Stimulated activated CD8-positive, alpha-beta memory T cell treated with anti-CD3 and anti-CD28 coated beads, Interleukin-7, amount 100 ng/mL, for 48 hours (primary cell): ENCODE measurements around the gene FOXI2.

ENCODE experiments used
- DNase-seq, 2 donors: peaks; one replicate each; pipeline ENCODE4 v3.0.0-alpha.2; 2020; ENCODE audit warnings: low read depth in 1 of 2; ENCODE audit errors: extremely low read depth in 1 of 2

Gene FOXI2

DNA sequence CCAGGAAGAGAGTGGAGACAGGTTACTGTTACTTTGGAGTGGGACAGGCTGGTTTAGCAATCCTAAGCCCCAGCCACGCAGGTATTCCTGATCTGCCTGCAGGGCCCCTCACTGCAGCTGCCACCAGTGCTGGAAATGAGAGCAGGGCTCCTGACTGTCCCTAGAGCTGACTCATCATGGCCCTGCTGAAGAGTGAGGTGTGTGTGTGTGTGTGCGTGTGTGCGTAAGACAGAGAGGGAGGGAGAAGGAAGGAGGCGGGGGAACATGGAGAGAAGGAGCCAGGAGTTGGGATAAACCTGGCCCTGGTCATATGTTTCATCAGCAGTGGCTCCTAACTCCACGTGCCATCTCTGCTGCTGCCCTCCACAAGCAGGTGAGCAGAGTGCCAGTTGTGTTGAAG lies 3.6 kb downstream of the FOXI2 start:
- no peak for DNase-seq

DNA sequence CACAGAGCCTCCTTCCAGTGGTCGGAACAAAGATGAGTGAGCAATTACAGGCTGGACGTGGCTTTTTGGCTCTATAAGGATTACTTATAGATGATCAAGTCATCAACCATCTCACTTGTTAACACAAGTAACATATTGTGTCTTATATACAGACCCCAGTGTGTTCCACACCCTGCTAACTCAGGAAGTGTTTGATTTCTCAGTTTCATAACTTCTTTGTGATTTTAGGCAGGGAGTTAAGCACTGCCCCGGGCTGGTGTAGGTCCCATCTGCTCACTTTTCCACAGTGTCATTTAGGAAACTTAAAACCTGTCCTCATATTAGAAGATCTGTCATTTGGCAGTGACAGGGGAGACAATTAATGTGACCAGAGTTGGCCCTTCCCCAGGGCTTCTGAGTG lies 6.2 kb downstream of the FOXI2 start:
- no peak for DNase-seq

DNA sequence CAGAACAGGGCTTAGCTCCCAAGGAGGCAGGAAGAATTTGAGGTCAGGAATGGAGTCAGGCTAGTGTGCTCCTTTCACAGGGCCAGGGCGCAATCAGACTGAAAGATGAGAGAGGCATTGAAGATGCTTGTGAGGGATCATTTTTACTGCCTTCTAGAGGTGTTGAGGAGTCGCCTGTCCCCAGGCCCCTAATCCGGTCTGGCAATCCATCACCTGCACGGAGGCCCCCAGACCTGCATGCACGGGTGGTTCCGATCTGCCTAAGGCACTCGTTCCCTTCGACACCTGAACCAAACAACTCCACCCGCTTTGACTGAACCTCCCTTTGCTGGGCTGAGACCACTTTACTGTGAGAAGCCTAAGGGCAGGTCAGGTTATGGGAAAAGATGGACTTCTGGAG lies 8.0 kb downstream of the FOXI2 start:
- no peak for DNase-seq

DNA sequence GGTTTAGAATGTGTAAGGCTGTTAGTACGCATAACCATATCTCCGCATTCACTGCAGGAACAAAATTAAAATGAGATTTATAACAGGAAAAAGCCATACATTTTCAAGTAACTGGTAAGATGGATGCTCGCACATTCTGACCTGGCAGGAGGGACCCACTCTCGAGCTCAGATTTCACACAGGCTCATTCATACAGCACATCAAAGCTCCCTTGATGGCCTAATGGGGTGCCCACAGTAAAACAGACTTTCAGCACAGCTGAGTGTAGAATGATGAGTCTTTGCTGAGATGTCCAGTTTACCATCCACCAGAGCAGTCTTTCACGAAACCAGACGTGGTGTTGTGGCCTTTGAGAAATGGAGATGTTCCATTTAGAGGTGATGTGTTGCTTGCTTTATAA lies 8.9 kb downstream of the FOXI2 start:
- no peak for DNase-seq

DNA sequence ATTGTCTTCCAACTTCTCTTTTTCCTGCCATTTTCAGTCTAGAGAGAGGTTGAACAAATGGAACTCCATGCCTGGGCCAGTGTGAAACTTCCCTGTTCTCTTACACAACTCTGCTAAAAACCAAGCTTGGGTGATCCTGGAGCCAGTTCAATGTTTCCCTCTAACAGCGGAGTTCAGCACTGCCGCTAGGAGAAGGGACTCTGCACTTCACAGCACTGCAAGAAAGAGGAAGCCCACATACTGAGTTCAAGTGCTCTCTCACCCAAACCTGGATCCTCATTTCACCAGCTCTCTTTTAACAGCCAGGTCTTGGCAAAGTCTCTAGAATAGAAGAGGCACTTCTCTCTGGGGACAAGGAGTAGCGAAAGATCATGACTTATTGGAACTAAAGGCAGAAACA lies 18.8 kb downstream of the FOXI2 start:
- DNase-seq, result no peak

DNA sequence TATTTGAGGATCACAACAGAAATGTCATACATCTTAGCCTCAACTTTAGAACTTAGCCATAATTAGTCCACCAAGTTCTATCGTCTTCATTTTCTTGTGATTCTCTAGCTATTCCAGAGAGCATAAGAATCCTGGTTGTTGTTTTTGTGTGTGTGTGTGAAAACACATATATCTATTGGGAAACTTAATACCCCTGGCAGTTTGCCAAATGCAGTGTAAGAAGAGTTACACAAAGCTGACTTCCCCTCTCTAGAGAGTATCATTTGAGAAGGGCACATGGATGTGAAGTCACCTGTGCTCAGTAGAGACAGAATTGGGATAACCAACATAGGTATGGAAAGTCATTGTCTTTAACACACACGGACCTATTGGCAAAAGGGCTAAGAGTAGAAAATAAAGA lies 19.3 kb downstream of the FOXI2 start:
- no peak for DNase-seq

DNA sequence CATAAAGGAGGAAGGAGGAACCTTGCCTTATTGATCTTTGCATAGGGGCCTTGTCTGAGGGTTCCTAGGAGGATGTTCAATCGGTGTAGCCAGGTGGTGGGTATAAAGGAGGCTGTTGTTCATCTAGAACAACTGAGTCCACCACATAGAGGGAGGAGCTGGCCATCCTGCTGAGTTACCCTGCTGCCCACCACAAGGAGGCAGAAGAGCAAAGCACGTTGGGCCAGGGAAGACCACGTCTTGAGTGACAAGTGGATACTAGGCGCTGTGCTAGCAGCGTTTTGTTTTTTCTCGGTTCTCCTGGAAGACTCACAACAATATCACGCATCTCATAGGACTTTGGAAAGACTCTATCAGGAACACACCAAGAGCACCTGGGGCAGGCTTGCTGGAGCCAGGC lies 20.0 kb downstream of the FOXI2 start:
- no peak for DNase-seq

DNA sequence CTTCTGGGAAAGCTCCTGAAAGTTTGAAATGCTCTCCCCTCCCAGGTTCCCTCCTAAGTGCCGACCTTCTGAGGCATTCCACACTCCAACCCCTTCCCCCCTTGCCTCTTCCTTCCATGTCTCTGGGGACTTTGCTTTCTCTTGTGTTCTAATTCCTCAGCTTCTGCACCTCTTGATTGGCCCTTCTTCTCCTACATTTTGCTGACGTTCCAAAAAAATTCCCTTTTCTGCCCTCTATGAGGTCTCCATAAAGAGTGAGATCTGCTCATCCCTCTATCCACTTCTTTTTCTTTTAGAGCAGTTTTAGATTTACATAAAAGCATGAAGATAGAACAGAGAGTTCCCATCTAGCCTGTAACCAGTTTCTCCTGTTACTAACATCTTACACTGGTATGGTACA lies 22.3 kb downstream of the FOXI2 start:
- DNase-seq, result no peak

DNA sequence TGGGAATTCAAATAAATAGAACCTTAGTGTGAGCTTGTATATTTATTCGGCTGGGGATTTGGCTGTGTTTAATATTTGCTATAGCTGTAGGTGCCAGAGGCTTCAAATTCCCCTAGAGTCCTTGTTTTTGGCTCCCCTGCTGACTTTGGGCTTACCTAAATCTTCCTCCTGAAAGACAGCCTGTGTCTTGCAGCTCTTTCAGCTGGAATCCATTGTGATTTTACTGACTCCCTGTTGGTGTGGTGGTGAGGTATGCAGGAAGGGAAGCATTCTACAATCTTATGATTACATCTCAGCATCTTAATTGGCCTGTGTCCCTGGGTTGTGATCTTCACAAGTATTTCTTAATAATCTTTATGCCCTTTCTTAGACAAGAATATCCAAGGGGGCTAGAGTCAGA lies 25.9 kb downstream of the FOXI2 start:
- DNase-seq, result no peak

DNA sequence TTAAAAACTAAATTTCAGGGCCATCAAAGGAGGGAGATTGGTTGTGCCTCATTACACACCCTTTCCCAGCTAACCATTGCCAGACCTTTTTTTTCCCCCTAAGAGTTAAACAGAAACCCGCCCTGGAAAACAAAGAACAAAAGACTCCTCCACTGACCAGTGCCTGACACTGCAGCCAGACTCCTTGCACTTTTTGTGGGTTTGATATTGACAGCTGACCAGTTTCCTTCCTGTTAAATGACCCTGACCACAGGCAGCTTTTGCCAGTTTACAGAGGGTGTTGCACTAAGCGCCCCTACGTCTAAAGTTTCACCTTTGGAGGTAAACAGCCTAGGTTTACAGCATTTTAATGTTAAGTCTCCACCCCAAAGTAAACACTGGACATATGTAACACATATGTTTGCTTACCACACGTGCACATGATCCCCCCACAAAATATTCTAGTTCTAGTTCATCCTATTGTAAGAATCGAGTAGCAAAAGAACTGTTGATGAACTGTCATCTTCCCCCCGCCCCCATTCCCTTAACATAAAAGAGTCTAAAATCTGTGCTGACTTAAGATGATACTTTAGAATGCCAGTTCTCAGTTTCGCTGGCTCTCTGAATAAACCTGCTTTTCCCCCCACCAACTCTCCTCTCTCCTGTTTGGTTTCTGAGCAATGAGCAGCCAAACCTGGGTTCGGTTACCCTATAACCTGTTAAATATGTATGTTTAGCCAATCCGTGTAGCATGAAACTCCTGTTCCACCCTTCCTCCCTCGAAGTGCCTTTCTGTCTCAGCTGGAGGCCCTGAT lies 38.0 kb downstream of the FOXI2 start:
- no peak for DNase-seq

DNA sequence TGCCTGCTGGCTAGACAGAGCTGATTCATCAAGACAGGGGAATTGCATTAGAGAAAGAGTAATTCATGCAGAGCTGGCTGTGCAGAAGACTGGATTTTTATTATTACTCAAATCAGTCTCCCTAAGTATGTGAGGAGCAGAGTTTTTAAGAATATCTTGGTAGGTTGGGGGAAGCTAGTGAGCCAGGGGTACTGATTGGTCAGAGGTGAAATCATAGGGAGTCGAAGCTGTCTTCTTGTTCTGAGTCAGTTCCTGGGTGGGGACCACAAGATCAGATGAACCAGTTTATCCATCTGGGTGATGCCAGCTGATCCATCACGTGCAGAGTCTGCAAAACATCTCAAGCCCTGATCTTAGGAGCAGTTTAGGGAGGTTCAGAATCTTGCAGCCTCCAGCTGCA lies 39.8 kb downstream of the FOXI2 start:
- no peak for DNase-seq

DNA sequence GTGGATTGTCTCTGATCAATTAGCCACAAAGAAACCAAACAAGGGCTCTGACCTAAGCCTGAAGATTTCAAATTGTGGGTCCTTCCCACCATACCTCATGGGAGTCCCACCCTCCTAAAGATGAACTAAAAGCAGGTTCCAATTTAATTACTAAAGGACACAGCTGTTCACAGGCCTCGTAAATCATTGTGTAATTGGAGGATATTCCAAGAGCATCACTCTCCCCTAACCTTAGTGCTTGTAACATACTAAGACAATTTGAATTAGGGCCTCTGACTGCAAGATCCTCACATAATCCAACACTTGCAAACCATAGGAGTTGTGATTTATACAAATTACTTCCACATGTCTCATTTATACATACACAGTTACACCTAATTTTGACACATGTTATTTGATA lies 44.4 kb downstream of the FOXI2 start:
- DNase-seq, result no peak

DNA sequence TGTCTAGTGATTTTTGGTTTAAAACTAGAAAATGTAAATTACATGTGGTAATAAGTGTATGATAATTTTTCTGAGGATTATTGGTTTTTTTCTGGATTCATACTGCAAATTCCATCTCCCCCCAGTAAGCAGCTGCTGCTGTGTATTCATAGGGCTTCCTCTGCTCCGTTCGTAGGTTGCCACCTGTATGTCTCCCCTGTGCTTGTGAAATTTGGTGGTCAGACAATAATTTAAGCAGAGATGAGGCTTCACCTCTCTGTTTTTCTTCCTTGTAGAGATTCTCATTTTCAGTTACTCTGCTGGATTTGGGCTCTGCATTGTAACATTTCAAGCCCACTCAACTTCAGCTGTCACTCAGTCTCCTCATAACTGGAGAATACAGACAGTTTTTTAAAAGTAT lies 50.9 kb downstream of the FOXI2 start:
- DNase-seq, result no peak

DNA sequence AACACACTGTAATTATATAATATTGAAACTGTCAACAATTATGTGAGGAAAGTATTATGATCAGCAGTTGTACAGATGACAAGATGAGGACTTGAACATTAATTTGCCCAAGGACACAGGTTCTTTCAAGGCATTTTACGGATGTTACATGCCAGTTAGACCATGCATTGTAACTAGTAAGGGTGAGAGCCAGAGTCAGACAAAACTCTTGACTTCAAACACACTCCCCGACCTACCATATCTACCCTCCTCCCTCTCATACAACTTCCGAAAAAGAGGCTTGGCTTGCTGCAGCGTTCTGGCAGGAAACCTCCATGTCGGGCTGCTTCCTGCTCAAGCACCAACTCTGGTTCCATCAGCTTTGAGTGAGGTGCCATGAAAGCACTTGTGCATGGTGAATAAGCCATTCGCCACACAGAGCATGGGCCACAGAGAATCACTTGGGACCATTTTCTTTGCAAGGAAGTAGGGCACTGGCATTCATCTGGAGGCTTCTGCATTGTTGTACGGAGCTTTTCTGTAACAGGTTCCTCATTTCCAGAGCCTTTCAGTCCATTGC lies 53.2 kb downstream of the FOXI2 start:
- no peak for DNase-seq
